Measurements from ENCODE around the gene PHLPP1.

- TF ChIP-seq CTCF (IDR thresholded peaks at IDR 0.05) (no peak), POLR2A (IDR thresholded peaks at IDR 0.05) (no peak)
Measured at GRCh38 chr18:62757399-62758010, 42.2 kb downstream of the PHLPP1 start.
